Fibroblast of the conjunctiva (primary cell): ENCODE data around the gene KIF7.
"Not testable (repeated sequence)": the region's sequence is repeated elsewhere in the genome, so short reads cannot be mapped to it uniquely, and the experiment has no call there.

Source experiments
- DNase-seq: peaks from one replicate; pipeline ENCODE4 v3.0.0-alpha.2; 2010; ENCODE audit warnings: low read depth

The KIF7 gene, protein sequence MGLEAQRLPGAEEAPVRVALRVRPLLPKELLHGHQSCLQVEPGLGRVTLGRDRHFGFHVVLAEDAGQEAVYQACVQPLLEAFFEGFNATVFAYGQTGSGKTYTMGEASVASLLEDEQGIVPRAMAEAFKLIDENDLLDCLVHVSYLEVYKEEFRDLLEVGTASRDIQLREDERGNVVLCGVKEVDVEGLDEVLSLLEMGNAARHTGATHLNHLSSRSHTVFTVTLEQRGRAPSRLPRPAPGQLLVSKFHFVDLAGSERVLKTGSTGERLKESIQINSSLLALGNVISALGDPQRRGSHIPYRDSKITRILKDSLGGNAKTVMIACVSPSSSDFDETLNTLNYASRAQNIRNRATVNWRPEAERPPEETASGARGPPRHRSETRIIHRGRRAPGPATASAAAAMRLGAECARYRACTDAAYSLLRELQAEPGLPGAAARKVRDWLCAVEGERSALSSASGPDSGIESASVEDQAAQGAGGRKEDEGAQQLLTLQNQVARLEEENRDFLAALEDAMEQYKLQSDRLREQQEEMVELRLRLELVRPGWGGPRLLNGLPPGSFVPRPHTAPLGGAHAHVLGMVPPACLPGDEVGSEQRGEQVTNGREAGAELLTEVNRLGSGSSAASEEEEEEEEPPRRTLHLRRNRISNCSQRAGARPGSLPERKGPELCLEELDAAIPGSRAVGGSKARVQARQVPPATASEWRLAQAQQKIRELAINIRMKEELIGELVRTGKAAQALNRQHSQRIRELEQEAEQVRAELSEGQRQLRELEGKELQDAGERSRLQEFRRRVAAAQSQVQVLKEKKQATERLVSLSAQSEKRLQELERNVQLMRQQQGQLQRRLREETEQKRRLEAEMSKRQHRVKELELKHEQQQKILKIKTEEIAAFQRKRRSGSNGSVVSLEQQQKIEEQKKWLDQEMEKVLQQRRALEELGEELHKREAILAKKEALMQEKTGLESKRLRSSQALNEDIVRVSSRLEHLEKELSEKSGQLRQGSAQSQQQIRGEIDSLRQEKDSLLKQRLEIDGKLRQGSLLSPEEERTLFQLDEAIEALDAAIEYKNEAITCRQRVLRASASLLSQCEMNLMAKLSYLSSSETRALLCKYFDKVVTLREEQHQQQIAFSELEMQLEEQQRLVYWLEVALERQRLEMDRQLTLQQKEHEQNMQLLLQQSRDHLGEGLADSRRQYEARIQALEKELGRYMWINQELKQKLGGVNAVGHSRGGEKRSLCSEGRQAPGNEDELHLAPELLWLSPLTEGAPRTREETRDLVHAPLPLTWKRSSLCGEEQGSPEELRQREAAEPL (N-terminal part only)

DNA sequence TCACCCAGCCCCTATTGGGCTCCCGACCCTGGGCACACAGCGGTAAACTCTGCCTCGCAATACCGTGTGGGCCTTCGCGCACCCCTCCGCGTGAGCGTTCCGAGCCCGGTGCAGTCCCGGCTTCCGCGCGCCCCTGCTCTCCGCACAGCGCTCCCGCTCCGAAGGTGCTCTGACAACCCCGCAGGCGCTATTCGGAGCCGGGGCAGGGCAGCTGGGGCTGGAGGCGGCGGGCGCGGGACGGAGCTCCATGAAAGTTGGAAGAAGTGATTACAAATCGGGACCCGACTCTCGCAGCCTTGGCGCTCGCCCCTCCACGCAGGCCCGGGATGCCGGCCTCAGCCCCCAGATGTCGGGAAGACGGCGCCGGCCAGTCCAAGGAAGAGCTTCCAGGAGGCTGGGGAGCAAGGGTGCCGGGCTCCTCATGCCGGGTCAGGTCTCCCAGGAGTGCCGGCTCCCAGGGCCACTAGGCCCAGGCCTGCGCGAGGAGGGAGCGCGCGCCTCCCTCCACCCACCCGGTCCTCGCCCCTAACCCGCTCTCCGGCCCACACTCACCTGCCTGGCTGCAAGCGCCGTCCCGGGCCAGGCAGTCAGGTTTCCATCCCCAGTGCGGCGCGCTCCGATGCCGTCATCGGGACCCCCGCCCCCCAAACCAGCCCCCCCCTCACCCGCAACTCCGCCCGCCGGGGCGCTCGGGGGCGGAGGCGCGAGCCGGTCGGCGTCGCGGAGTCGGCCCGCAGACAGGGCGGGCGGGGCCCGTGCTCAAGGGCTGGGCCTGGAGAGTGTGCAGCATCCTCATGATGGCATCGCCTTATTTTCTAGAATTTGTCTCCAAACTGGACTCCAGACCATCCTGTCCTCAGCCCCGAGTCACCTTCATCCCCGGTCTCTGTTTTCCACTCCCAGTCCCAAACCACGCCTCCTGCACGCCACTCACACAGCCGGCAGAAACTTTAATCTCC is at the start of gene KIF7:
Gene KIF7, minus strand, starts transcription at position 621 of the 959 bp plus-strand sequence. CDS start 2,537 bp downstream, outside the sequence.
- no peak for DNase-seq

DNA sequence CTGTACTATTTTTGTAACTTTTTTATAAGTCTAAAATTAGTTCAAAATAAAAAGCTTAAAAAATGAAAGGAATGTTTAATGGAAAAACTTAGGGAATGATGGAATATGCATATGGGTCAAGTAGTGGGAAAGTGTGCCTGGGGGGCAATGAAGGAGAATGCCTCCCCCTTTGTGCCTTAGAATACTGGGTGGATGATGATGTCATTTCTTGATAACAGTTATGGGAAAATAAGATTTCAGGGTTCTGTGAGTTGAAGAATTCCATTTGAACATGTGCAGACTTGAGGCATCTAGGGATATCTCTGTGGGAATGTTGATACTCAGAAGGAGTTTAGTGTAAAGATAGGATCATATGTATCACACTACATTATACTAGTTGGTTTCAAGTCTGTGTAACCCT is 49.1 kb upstream of the KIF7 start:
- no peak for DNase-seq

DNA sequence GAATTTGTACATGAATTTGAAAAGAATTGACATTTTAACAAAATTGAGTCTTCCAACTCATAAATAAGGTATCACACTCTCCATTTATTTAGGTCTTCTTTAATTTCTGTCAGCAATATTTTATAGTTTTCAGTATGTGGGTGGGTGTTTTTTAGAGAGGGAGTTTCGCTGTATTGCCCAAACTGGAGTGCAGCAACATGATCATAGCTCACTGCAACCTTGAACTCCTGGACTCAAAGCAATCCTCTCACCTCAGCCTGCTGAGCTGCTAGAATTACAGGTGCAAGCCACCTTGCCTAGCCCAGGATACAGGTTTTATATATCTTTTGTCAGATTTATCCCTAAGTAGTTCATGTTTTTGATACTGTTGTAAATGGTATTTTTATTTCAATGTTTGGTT is 39.9 kb upstream of the KIF7 start:
- no peak for DNase-seq

DNA sequence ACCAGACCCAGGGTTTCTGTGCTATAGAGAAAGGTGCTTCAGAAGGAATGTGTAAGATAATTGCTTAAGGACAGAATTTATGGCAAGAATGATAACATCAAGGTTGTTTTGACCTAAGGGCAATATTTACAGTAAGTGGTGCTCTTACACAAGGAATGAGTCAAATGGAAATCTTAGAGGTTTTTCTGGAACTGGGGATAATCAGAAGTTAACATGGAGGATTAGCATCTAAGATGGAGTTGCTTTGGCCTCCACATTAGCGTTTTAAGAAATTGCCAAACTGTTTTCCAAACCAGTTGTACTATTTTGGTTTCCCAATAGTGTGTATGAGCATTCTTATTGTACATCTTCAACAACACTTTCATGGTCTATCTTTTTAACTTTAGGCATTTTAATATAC is 38.4 kb upstream of the KIF7 start:
- DNase-seq: no peak

DNA sequence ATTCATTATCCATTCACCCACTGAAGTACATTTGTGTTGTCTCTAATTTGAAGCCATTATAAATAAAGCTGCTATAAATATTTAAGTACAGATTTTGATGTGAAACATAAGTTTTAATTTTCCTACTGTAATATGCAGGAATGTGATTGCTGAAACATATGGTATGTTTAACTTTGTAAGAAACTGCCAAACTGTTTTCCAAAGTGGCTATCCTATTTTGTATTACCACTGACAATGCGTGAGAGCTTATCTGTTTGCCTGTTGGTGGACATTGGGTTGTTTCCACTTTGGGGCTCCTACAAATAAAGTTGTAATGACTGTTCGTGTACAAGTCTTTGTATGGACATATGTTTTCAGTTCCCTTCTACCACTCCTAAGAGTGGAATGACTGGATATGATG is 37.8 kb upstream of the KIF7 start:
- DNase-seq: no peak

DNA sequence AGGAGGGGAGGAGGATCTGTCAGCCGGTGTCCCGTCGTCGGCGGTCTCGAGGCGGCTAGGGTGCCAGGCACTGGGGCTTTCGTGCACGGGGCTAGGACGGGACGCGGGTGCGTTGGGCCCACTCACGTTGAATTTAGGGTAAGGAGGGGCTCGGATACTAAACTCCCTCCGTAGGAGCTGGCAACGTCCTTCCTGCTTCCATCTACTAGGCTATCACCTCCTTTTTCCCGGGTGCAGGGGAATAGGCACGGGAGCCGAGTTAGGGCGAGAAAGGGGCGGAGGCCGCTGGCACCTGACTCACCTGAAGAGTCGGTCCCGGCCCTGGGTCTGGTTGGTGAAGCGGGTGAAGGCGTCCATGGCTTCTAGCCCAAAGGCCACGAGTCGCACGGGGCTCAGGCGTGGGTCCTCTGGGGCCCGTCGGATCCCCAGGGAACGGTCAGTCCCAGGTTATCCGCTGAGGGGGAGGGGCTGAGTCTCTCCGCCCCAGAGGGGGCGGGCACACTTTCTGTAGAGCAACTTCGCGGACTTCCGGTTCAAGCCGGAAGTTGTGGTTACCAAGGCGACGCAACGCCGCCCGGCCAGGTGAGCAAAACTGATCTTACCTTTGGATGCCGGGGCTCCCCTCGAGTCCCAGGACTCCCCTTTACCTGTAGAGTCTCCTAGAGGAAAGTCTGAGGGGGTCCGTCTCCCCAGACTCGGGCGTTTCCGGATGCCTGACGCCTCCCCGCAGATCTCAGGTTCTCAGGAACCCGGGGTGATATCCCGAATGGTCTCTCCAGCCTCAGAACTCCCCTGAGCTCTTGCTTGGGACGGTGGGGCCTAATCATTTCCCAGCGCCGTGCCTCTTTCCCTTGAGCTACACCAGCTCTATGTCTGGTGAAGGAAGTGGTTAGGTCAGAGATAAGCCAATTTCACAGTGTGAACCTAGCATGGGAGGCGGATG is 35.3 kb upstream of the KIF7 start, which contains the start of the genes PEX11A and WDR93:
Gene PEX11A, minus strand, starts transcription at position 479 of the 943 bp plus-strand sequence. Its CDS starts 122 bp downstream, at position 357.
Gene WDR93, plus strand, starts transcription at position 536 of the 943 bp plus-strand sequence. CDS start 10,936 bp downstream, outside the sequence.
- DNase-seq: no peak

DNA sequence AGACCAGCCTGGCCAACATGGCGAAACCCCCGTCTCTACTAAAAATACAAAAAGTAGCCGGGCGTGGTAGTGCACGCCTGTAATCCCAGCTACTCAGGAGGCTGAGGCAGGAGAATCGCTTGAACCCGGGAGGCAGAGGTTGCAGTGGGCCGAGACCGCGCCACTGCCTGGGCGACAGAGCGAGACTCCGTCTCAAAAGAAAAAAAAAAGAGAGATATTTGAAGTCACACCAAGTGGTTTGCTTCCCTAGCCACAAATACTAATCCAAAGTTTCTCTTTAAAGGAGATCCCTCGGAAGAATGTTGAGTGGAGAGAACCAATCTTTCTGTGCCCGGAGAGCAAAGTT is 34.6 kb upstream of the KIF7 start:
- DNase-seq: not testable (repeated sequence)

DNA sequence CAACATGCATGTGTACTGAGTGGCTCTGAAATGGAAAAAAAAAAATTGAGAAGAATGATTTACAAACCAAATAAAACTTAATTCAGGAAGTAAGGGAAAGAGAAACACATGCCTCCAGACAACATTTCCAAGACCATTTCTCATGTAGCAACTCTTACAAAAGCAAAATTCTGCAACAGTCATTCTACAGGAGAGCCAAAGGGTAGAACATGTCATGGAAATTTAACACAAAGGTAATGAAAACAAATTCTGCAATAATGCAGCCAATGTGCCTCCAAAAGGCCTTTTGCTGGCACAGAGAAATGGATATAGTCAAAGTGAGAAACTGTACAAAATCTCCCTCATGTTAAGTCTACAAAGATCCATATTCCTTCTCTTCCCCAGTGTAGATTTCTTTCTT is 31.3 kb upstream of the KIF7 start:
- no peak for DNase-seq

DNA sequence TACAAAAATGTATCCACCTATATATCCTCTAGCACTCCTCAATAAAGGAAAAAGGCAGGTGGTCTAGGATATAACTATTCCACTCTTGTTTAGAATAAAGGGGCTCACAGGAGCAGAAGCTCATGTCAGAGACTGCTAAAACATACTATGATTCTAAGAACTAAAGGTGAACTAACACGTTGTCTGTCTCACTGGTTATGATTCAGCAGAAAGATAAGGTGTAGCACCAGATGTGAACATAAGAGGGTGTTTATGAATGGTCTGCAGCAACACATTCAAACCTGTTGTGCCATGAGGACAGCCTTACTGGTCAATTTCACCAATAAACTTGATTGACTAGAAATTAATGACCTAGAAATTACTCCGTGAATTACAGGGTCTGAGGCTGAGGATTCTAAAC is 30.7 kb upstream of the KIF7 start:
- DNase-seq: no peak

DNA sequence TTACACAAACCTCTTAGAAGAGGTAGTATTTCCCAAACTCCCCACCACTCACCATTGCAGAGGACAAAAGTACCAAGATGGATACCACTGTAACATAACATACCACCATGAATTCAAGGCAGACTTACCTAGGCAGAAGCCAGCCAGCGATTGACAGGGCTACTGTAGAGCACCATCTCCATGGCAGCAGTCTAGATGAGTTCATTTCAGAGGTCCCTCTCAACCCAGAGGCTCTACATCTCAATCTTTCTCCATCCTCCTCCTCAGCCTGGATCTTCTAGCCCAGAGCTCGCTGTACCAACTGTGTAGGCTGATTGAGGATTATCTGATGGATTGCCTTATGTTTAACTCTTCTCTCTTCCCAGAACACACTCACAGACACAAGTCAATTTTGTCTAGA is 25.9 kb upstream of the KIF7 start:
- DNase-seq: no peak

DNA sequence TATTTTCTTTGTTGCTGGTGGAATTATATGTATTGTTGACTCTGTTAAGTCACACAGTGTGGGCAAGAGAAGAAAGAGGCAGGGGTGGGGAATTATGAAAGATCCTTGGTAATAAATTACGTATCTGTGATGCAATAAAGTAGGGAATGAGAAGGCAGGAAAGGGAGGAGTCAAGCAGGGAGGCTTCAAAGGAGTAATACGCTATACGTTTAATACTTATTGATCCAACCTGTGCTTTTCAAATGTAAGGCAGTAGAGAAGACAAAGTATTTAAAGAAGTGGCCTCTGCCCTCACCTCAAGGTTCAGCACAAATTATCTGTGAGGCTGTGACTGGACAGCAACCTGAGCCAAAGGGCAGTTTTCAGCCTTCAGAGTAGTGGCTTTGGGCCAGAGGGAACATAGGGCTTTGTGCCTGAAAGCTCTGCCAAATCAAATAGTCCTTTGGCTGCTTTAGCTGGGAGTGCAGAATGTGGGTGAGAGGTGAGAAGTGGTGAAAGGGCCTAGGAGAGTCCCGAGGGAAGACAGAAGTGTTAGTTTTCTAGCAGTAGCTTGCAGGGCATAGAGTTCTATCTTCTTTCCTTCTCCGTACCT is 25.1 kb upstream of the KIF7 start:
- DNase-seq: peak; percentile 89

DNA sequence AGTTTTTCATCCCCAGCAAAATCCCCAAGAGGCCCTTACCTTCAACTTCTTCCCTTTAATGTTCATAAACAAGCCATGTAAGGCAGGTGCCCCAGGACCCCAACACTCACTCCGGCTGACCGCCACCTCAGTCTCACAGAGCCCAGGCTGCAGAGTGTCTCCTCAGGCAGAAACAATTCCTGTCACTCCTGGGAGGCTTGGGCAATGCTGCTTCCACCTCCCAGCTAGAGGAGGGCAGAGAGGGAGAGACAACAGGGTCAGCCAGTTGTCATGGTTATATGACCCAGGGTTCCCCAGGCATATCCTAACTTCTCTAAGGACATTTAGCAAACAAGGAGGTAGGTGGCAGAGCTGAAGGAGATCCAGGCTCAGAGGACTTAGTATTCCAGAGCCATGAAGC is 23.9 kb upstream of the KIF7 start, which contains the start of gene PLIN1:
Gene PLIN1, minus strand, starts transcription at position 156 of the 400 bp plus-strand sequence. CDS start 1,878 bp downstream, outside the sequence.
- DNase-seq: no peak

DNA sequence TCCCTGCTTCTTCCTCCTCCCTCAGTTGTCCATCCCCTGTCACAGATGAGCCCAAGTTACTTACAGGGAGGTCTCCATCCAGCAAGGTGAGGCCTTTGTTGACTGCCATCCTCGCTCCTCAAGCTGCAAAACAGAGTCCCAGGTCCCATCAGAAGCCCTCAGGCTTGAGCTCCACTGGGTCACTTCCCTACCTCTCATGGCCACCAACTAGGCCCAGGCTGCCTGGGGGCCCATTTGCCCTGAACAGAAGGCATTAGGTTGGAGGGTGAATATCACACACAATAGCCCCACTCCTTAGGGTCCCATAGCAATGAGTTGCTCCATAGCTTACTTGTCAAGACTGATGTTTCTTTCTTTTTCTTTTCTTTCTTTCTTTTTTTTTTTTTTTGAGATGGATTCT is 22.1 kb upstream of the KIF7 start:
- DNase-seq: no peak

DNA sequence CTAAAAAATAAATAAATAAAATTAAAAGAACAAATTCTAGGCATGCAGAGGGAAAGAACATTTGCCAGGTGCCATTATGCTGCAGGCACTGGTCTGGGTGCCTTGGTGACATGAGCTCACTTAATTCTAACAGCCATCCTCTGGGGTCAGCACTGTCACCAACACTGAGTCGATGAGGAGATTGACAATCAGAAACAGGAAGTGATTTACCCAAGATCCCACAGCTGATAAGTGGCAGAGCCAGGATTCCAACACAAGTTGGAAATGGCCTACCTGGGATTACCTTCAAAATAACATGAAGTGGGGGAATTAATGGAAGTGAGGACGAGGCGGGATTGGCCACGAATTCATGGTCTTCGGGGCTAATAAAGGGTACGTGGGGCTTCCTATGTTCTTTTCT is 20.3 kb upstream of the KIF7 start:
- no peak for DNase-seq

DNA sequence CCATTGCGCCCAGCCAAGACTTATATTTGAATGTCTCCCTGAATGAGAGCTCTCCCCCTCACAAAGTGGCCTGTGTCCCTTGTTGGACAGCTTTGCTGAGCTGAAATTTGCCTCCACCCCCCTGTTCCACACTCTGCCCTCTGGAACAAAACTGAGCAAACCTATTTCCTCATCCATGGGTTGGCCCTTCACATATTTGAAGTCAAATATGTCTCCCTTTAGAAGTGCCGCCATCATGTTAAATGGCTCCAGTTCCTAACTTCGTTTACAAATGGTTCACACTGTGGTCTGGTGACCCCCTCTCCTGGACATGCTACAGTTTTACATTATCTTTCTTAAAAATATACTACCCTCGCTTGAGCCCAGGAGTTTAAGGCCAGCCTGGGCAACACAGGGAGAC is 19.3 kb upstream of the KIF7 start:
- no peak for DNase-seq

DNA sequence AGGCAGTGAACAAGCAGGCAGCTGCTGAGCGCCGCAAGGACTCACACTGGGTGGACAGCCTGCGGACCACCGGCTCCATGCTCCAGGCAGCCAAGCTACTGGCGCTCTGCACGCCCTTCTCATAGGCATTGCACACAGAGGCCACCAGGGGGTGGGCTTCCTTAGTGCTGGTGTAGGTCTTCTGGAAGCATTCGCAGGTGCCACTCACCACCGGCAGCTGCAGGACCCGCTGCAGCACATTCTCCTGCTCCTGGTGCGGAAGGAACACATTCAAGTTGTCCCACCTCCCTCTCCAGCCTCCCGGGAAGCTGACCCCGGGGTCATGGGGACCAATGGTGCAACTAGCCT is 17.9 kb upstream of the KIF7 start:
- DNase-seq: no peak

DNA sequence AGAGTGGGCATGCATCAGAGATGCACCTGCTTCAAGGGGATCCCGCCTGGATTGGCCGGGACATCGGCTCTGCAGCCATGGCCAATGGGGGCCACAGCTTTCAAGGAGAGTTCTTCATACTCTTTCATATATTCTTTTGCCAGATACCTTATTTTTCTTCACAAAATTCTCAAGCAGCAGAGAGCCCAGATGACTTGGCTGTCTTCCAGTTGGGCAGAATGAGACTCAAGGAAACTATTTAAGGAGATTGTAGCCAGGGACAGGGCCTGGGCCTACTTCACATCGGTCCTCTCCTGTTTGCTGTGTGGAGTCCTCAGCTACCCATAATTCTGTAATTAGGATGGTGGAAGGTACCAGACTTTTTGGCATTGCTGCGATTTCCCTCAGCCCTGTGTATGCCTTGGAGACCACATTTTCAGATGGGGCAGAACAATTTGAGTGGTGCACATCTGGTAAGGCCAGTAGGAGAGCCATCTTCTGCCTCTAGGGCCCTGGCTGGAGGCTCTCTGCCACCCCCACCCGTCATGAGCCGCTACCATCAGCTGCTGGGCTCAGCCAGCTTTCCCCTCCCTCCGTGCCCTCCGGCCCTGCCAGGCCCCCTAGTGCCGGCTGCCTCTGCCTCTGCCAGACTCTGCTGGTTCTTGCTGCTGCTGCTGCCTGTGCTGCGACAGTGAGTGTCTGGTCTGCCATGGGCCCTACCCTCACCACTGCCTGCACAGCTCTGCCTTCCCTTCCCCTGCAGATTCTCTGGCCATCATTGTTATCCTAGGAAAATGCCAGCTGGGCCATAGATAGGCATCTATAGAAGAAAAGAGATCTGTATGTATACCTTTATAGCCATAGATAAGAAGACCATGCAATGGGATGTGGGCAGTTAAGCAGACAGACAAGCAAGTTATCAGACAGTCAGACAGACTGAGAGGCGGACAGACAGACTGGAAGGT is 17.2 kb upstream of the KIF7 start:
- DNase-seq: no peak

DNA sequence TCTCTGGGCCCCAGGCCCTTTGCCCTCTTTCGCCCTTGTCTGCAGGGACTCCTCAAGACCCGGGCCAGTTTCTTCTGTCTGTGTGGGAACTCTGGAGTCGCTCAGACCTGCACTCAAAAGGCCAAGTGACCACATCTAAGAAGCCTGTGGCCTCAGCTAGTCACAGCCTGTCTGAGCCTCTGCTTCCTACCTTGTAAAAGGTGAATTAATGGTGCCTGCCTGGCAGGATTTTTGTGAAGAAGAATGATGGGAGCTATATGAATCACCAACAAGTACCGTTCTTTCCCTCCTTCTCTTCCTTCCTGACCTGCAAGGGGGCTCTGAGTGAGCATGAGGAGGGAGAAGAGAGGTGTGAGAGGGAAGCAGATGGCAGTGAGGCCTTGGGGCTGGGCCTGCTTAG is 16.4 kb upstream of the KIF7 start:
- DNase-seq: no peak
